Measurements from ENCODE around the gene MAP3K7. TPM values are rescaled to one million over a fixed set of nuclear protein-coding genes. Genes with fewer than 3 reads are reported as not detected.

The MAP3K7 gene
- total RNA-seq, 1 donor from 2014 or later, result 33.8 TPM

GRCh38 chr6:90547991-90548390, 38.9 kb downstream of the MAP3K7 start:
- Mint-ChIP-seq H3K4me3 (ENCODE audit: unreplicated experiment) (no peak overlapping the region), H3K36me3 (ENCODE audit: low read depth, unreplicated experiment) (peaks cover 19% of the 10 kb centered on the region), H3K27ac (ENCODE audit: unreplicated experiment) (no peak overlapping the region), H3K9me3 (ENCODE audit: unreplicated experiment) (no peaks in the 10 kb centered on the region), H3K4me1 (ENCODE audit: low read depth, unreplicated experiment) (peaks cover 16% of the 10 kb centered on the region), H3K27me3 (ENCODE audit: low read depth, unreplicated experiment) (no peaks in the 10 kb centered on the region)
- Histone ChIP-seq H3K36me3 (ENCODE audit: insufficient read depth, low read length) (peaks cover 58% of the 10 kb centered on the region), H3K4me2 (ENCODE audit: low read length) (no peak overlapping the region), H3K9ac (ENCODE audit: low read length) (no peak overlapping the region), H2AFZ (ENCODE audit: low read depth, low read length) (no peak overlapping the region), H3K27me3 (ENCODE audit: insufficient read depth, low read length) (no peaks in the 10 kb centered on the region), H3K4me3 (ENCODE audit: insufficient read depth, low read depth, low read length) (no peak overlapping the region), H3K79me2 (ENCODE audit: insufficient read depth, low read length) (no peaks in the 10 kb centered on the region), H4K20me1 (ENCODE audit: insufficient read depth, low read length) (no peaks in the 10 kb centered on the region), H3K27ac (ENCODE audit: low read depth, low read length) (no peak overlapping the region), H3K4me1 (ENCODE audit: insufficient read depth, low read length) (no peaks in the 10 kb centered on the region), H3K9me3 (ENCODE audit: insufficient read depth, low read depth, low read length) (no peaks in the 10 kb centered on the region)
- TF ChIP-seq EZH2 (IDR thresholded peaks at IDR 0.05; ENCODE audit: insufficient read depth, low read length), result no peak
- no peak for TF ChIP-seq CTCF (IDR thresholded peaks at IDR 0.05; ENCODE audit: insufficient read depth, low read depth, low read length)
- no peak for FAIRE-seq
- DNase-seq (ENCODE audit: low read depth), result no peak

DNA sequence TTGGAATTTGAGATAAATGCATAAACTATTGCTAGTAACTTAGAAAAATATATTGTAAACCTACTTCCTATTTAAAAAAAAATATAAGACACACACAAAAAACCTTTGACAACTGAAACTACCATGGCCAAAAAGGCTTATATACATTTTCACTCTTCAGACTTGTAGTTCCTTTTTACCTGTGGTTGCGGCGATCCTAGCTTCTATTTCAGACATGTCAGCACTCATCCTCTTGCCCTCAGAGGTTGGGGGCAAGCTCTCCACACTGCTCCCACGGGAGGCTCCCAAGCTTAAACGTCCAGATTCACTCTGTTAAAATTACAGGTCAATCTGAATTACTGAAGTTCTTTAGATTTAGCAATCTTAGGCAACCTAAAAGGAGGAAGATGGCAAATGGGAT, 39.8 kb downstream of the MAP3K7 start:
- FAIRE-seq, result no peak
- no peak overlapping the region for H3K27ac ChIP-seq (ENCODE audit: low read depth, low read length)

More for the DNA sequence above, 39.8 kb downstream of the MAP3K7 start:
- Mint-ChIP-seq H3K9me3 (ENCODE audit: unreplicated experiment) (no peaks in the 10 kb centered on the region), H3K36me3 (ENCODE audit: low read depth, unreplicated experiment) (peaks cover 19% of the 10 kb centered on the region), H3K4me1 (ENCODE audit: low read depth, unreplicated experiment) (peaks cover 14% of the 10 kb centered on the region), H3K27me3 (ENCODE audit: low read depth, unreplicated experiment) (no peaks in the 10 kb centered on the region), H3K4me3 (ENCODE audit: unreplicated experiment) (no peak overlapping the region), H3K27ac (ENCODE audit: unreplicated experiment) (no peak overlapping the region)
- no peaks in the 10 kb centered on the region for H3K9me3 ChIP-seq (ENCODE audit: insufficient read depth, low read depth, low read length)
- TF ChIP-seq CTCF (IDR thresholded peaks at IDR 0.05; ENCODE audit: insufficient read depth, low read depth, low read length) (no peak), EZH2 (IDR thresholded peaks at IDR 0.05; ENCODE audit: insufficient read depth, low read length) (no peak)
- no peak for DNase-seq (ENCODE audit: low read depth)
- no peak overlapping the region for H3K9ac ChIP-seq (ENCODE audit: low read length)
- no peak overlapping the region for H3K4me2 ChIP-seq (ENCODE audit: low read length)
- peaks cover 54% of the 10 kb centered on the region for H3K36me3 ChIP-seq (ENCODE audit: insufficient read depth, low read length)
- H3K4me3 ChIP-seq (ENCODE audit: insufficient read depth, low read depth, low read length), result no peak overlapping the region
- no peaks in the 10 kb centered on the region for H3K27me3 ChIP-seq (ENCODE audit: insufficient read depth, low read length)
- no peaks in the 10 kb centered on the region for H3K4me1 ChIP-seq (ENCODE audit: insufficient read depth, low read length)
- H4K20me1 ChIP-seq (ENCODE audit: insufficient read depth, low read length), result no peaks in the 10 kb centered on the region
- H3K79me2 ChIP-seq (ENCODE audit: insufficient read depth, low read length), result no peaks in the 10 kb centered on the region
- H2AFZ ChIP-seq (ENCODE audit: low read depth, low read length), result no peak overlapping the region
